ENCODE results near the gene CYFIP2. TPM values are rescaled to one million over a fixed set of nuclear protein-coding genes. Genes with fewer than 3 reads are reported as not detected.

CYFIP2 gene
- total and polyA plus RNA-seq, 2 of the 8 experiments (the other 6 are each of a cell fraction or from before 2014, with no cell fraction given): 45.1 to 80.6 TPM

- Histone ChIP-seq H3K79me2 (ENCODE audit: control insufficient read depth in 1 of 2, insufficient read depth in 2 of 2, low read length in 2 of 2) (no peaks in the 10 kb centered on the region), H4K8ac (ENCODE audit: extremely low read depth, insufficient read depth, low read length) (no peak overlapping the region), H2BK5ac (ENCODE audit: low read depth, low read length) (no peak overlapping the region), H3K27me3 (replicated peaks in 1 of 4; ENCODE audit: control insufficient read depth in 3 of 4, extremely low read depth in 1 of 4, insufficient read depth in 3 of 4, low read length in 3 of 4) (no peaks in the 10 kb centered on the region), H2BK15ac (ENCODE audit: low read length) (no peak overlapping the region), H4K5ac (ENCODE audit: insufficient read length, low read depth, low read length) (no peak overlapping the region), H3K14ac (ENCODE audit: insufficient read length) (no peak overlapping the region), H3K56ac (replicated peaks; ENCODE audit: insufficient read length, low read depth, low read length) (no peak overlapping the region), H3K79me1 (ENCODE audit: low read depth, low read length) (no peaks in the 10 kb centered on the region), H3K9ac (replicated peaks in 1 of 4; ENCODE audit: extremely low read depth in 1 of 4, low read depth in 3 of 4, low read length in 3 of 4) (no peak overlapping the region), H3K4ac (replicated peaks; ENCODE audit: insufficient read length, low read depth, low read length) (no peak overlapping the region), H3K23ac (ENCODE audit: insufficient read length) (no peak overlapping the region), H3K4me2 (ENCODE audit: insufficient read depth in 1 of 2, low read depth in 2 of 2, low read length in 2 of 2) (no peak overlapping the region), H2BK20ac (ENCODE audit: low read length) (no peak overlapping the region), H3K23me2 (ENCODE audit: low read depth, low read length) (no peaks in the 10 kb centered on the region), H3K9me3 (ENCODE audit: insufficient read depth in 2 of 2, low read depth in 1 of 2, low read length in 1 of 2) (no peaks in the 10 kb centered on the region), H4K91ac (replicated peaks; ENCODE audit: insufficient read length, low read length) (no peak overlapping the region), H3K27ac (ENCODE audit: low read depth, low read length) (no peak overlapping the region), H3K4me3 (ENCODE audit: extremely low read depth in 1 of 4, insufficient read depth in 2 of 4, low read depth in 3 of 4, low read length in 4 of 4) (no peak overlapping the region), H4K20me1 (replicated peaks in 1 of 2; ENCODE audit: control insufficient read depth in 1 of 2, insufficient read depth in 2 of 2, low read length in 2 of 2) (no peaks in the 10 kb centered on the region), H3K36me3 (ENCODE audit: control insufficient read depth in 2 of 4, insufficient read depth in 4 of 4, low read length in 3 of 4) (peaks cover 0 to 6% (median 0%) of the 10 kb centered on the region in 4 experiments; a peak in 3 of 8 replicates), H2AK5ac (ENCODE audit: low read depth, low read length) (no peak overlapping the region), H3K4me1 (replicated peaks in 1 of 4; ENCODE audit: control insufficient read depth in 3 of 4, insufficient read depth in 4 of 4, low read length in 3 of 4) (no peaks in the 10 kb centered on the region), H2BK12ac (ENCODE audit: low read depth, low read length) (no peak overlapping the region), H3K18ac (ENCODE audit: extremely low read depth, low read length) (no peak overlapping the region), H2BK120ac (replicated peaks; ENCODE audit: low read depth, low read length) (no peak overlapping the region), H2AFZ (ENCODE audit: low read length) (no peak overlapping the region)
- ChIA-PET POLR2A (ENCODE audit: partially characterized antibody) (interaction anchor here (1.2 kb wide), 1 partner anchor 8 kb away, joined by 3 read pairs; no protein-coding TSS in a partner anchor), CTCF (ENCODE audit: partially characterized antibody) (interaction anchor here (0.6 to 14.5 kb wide), 29 partner anchors 7 to 717 kb away, joined by 3 to 282 read pairs (median 4); partner anchors contain the start of gene THG1L)
- FAIRE-seq: no peak
- WGBS, 2 experiments (ENCODE audit: extremely low coverage in 1 of 2, insufficient coverage in 1 of 2, insufficient read length in 1 of 2, insufficient replicate concordance in 2 of 2, low coverage in 1 of 2, low lambda C conversion rate in 2 of 2, missing lambda C conversion rate in 1 of 2): 84% methylated on average over 15 of the region's 16 CpGs; no CpG with 5 or more reads in 1 of the 2 experiments
- DNase-seq (ENCODE audit: low read depth in 1 of 2, low spot score in 2 of 2): peak in 1 of 2 experiments; percentile 82
- TF ChIP-seq, protein P1, sequence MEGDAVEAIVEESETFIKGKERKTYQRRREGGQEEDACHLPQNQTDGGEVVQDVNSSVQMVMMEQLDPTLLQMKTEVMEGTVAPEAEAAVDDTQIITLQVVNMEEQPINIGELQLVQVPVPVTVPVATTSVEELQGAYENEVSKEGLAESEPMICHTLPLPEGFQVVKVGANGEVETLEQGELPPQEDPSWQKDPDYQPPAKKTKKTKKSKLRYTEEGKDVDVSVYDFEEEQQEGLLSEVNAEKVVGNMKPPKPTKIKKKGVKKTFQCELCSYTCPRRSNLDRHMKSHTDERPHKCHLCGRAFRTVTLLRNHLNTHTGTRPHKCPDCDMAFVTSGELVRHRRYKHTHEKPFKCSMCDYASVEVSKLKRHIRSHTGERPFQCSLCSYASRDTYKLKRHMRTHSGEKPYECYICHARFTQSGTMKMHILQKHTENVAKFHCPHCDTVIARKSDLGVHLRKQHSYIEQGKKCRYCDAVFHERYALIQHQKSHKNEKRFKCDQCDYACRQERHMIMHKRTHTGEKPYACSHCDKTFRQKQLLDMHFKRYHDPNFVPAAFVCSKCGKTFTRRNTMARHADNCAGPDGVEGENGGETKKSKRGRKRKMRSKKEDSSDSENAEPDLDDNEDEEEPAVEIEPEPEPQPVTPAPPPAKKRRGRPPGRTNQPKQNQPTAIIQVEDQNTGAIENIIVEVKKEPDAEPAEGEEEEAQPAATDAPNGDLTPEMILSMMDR (IDR thresholded peaks at IDR 0.05; ENCODE audit: control extremely low read depth in 1 of 3, insufficient read depth in 1 of 3, low read depth in 1 of 3, low read length in 3 of 3): peak; percentile 69 to 77 (median 72)
- TF ChIP-seq RAD21 (IDR thresholded peaks at IDR 0.05 in 1 of 2, conservative IDR thresholded peaks at IDR 0.05 in 1 of 2; ENCODE audit: low read depth in 2 of 2, low read length in 2 of 2): peak; percentile 29 to 52; a peak in 3 of 4 replicates
- TF ChIP-seq SUZ12 (IDR thresholded peaks at IDR 0.05; ENCODE audit: low read length): no peak
- TF ChIP-seq CTBP2 (IDR thresholded peaks at IDR 0.05; ENCODE audit: borderline replicate concordance, insufficient read depth, insufficient read length, low read length): no peak
- no peak for TF ChIP-seq KDM4A (IDR thresholded peaks at IDR 0.05; ENCODE audit: low read depth, low read length, severe bottlenecking)
- no peak for TF ChIP-seq RNF2 (IDR thresholded peaks at IDR 0.05; ENCODE audit: borderline replicate concordance, low read depth, low read length, missing control alignments, poor library complexity, severe bottlenecking)
- TF ChIP-seq E2F6 (IDR thresholded peaks at IDR 0.05): no peak
- TF ChIP-seq SIX5 (IDR thresholded peaks at IDR 0.05; ENCODE audit: low read depth, low read length): no peak
Measured at GRCh38 chr5:157342822-157343402, 77.0 kb downstream of the CYFIP2 start.

Data from H1 (cell line).